SK-N-SH treated with all-trans-retinoic acid at 6 μM for 48 hours (cell line): ENCODE data around the gene ALB.

Experiments used
- BACH2 ChIP-seq: fragments of 250-450 bp; sonication (Bioruptor Pico); IDR thresholded peaks from 2 replicates; pipeline ENCODE4 v1.9.0; 2021; ENCODE audit warnings: mild to moderate bottlenecking, borderline replicate concordance
- OSR1 ChIP-seq: fragments of 250-450 bp; sonication (Bioruptor Pico); IDR thresholded peaks from 2 replicates; pipeline ENCODE4 v1.8.0; 2022; ENCODE audit warnings: moderate library complexity, mild to moderate bottlenecking, inconsistent platforms
- PPARA ChIP-seq: fragments of 250-450 bp; sonication (Bioruptor Pico); IDR thresholded peaks from 2 replicates; pipeline ENCODE4 v1.5.0; 2020; ENCODE audit warnings: mild to moderate bottlenecking, borderline replicate concordance
- SNAI2 ChIP-seq: fragments of 250-450 bp; sonication (Bioruptor Pico); IDR thresholded peaks from 2 replicates; pipeline ENCODE4 v1.5.0; 2020; ENCODE audit warnings: mild to moderate bottlenecking, moderate library complexity
- TOX ChIP-seq: fragments of 250-450 bp; sonication (Bioruptor Pico); IDR thresholded peaks from 2 replicates; pipeline ENCODE4 v1.8.0; 2021; ENCODE audit warnings: mild to moderate bottlenecking, moderate library complexity, borderline replicate concordance
- ZFP3 ChIP-seq: fragments of 250-450 bp; sonication (Bioruptor Pico); IDR thresholded peaks from 2 replicates; pipeline ENCODE4 v1.5.0; 2020; ENCODE audit warnings: mild to moderate bottlenecking, moderate library complexity
- ZFP30 ChIP-seq: fragments of 450-650 bp; formaldehyde crosslinking; IDR thresholded peaks from 2 replicates; pipeline ENCODE4 v1.5.0; 2022; ENCODE audit warnings: mild to moderate bottlenecking, moderate library complexity
- ZNF565 ChIP-seq: fragments of 450-650 bp; formaldehyde crosslinking; conservative IDR thresholded peaks from 2 replicates; pipeline ENCODE4 v1.5.0; 2020; ENCODE audit warnings: low read depth, mild to moderate bottlenecking, moderate library complexity
- ZNF8 ChIP-seq: fragments of 450-650 bp; formaldehyde crosslinking; IDR thresholded peaks from 2 replicates; pipeline ENCODE4 v1.5.0; 2020; ENCODE audit warnings: mild to moderate bottlenecking, moderate library complexity
- TF ChIP-seq, protein P1 (sequence below): fragments of 250-450 bp; sonication (Bioruptor Pico); IDR thresholded peaks from 2 replicates; pipeline ENCODE4 v1.8.0; 2021; ENCODE audit warnings: low read depth, mild to moderate bottlenecking, moderate library complexity, borderline replicate concordance
- TF ChIP-seq, protein P2 (sequence below): fragments of 250-450 bp; sonication (Bioruptor Pico); IDR thresholded peaks from 2 replicates; pipeline ENCODE4 v1.5.0; 2020; ENCODE audit warnings: mild to moderate bottlenecking, moderate library complexity

DNA sequence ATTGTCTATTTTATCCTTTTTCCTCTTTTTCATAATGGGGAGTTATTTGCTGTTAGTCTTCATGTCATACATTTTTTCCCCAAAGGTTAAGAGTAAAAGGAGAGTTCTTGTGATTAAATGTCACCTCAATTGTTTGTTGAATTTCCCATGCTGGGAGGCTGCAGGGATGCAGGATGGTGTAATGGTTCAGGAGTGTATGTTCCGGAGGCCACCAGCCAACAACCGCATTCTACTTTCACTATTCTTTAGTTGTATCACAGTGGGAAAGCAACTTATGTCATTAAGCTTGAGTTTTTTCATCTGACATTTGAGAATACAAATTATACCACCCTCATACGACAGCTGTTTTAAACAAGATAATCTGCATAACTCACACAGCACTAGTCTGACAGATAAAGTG, 47.3 kb downstream of the ALB start:
- TF ChIP-seq TOX (CRISPR knock-in tag) (no peak), BACH2 (CRISPR knock-in tag) (no peak), OSR1 (CRISPR knock-in tag) (no peak), ZFP3 (CRISPR knock-in tag) (no peak), SNAI2 (CRISPR knock-in tag) (no peak), ZNF565 (CRISPR knock-in tag) (no peak), PPARA (CRISPR knock-in tag) (no peak), ZFP30 (CRISPR knock-in tag) (no peak), ZNF8 (no peak)
- TF ChIP-seq, protein P1, sequence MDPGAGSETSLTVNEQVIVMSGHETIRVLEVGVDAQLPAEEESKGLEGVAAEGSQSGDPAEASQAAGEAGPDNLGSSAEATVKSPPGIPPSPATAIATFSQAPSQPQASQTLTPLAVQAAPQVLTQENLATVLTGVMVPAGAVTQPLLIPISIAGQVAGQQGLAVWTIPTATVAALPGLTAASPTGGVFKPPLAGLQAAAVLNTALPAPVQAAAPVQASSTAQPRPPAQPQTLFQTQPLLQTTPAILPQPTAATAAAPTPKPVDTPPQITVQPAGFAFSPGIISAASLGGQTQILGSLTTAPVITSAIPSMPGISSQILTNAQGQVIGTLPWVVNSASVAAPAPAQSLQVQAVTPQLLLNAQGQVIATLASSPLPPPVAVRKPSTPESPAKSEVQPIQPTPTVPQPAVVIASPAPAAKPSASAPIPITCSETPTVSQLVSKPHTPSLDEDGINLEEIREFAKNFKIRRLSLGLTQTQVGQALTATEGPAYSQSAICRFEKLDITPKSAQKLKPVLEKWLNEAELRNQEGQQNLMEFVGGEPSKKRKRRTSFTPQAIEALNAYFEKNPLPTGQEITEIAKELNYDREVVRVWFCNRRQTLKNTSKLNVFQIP (CRISPR knock-in tag), result no peak
- TF ChIP-seq, protein P2, sequence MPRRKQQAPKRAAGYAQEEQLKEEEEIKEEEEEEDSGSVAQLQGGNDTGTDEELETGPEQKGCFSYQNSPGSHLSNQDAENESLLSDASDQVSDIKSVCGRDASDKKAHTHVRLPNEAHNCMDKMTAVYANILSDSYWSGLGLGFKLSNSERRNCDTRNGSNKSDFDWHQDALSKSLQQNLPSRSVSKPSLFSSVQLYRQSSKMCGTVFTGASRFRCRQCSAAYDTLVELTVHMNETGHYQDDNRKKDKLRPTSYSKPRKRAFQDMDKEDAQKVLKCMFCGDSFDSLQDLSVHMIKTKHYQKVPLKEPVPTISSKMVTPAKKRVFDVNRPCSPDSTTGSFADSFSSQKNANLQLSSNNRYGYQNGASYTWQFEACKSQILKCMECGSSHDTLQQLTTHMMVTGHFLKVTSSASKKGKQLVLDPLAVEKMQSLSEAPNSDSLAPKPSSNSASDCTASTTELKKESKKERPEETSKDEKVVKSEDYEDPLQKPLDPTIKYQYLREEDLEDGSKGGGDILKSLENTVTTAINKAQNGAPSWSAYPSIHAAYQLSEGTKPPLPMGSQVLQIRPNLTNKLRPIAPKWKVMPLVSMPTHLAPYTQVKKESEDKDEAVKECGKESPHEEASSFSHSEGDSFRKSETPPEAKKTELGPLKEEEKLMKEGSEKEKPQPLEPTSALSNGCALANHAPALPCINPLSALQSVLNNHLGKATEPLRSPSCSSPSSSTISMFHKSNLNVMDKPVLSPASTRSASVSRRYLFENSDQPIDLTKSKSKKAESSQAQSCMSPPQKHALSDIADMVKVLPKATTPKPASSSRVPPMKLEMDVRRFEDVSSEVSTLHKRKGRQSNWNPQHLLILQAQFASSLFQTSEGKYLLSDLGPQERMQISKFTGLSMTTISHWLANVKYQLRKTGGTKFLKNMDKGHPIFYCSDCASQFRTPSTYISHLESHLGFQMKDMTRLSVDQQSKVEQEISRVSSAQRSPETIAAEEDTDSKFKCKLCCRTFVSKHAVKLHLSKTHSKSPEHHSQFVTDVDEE (CRISPR knock-in tag), result no peak
